ENCODE data around the gene FER. TPM values are rescaled to one million over a fixed set of nuclear protein-coding genes. Genes with fewer than 3 reads are reported as not detected.

FER gene
- total and polyA plus RNA-seq, 2 of the 13 experiments (the other 11 are each of a cell fraction or from before 2014, with no cell fraction given) = 7.9 to 29.0 TPM

- WGBS (ENCODE audit: low lambda C conversion rate) = 94% methylated on average over 3 of the region's 3 CpGs
- no peak overlapping the region for H3K27ac ChIP-seq (ENCODE audit: extremely low read length, insufficient read depth, low read length)
- FAIRE-seq (no peak), ATAC-seq (no peak), DNase-seq (ENCODE audit: low spot score) (no peak)
- no TSS peak for BruUV-seq (replicated peaks)
- H3K36me3 ChIP-seq (replicated peaks in 1 of 2; ENCODE audit: control insufficient read depth in 1 of 2, insufficient read depth in 2 of 2, low read length in 2 of 2) = no peaks in the 10 kb centered on the region
- H3K9ac ChIP-seq (ENCODE audit: insufficient read depth, low read depth, low read length) = no peak overlapping the region
- H3K4me1 ChIP-seq (ENCODE audit: insufficient read depth, low read length) = no peaks in the 10 kb centered on the region
- CTCF ChIA-PET (ENCODE audit: low intra/inter-chr PET ratio, low total read pairs) = no interaction called here
- POLR2A ChIA-PET = no interaction called here
- TF ChIP-seq ZFP1 (CRISPR knock-in tag; IDR thresholded peaks at IDR 0.05) (no peak), ZNF329 (CRISPR knock-in tag; IDR thresholded peaks at IDR 0.05; ENCODE audit: low read depth) (no peak), NFE2L2 (IDR thresholded peaks at IDR 0.05; ENCODE audit: low read length) (no peak), FOXO1 (CRISPR knock-in tag; IDR thresholded peaks at IDR 0.05) (no peak)
- TF ChIP-seq, protein P1, sequence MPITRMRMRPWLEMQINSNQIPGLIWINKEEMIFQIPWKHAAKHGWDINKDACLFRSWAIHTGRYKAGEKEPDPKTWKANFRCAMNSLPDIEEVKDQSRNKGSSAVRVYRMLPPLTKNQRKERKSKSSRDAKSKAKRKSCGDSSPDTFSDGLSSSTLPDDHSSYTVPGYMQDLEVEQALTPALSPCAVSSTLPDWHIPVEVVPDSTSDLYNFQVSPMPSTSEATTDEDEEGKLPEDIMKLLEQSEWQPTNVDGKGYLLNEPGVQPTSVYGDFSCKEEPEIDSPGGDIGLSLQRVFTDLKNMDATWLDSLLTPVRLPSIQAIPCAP (CRISPR knock-in tag; IDR thresholded peaks at IDR 0.05; ENCODE audit: low read depth) = no peak
- TF ChIP-seq, protein P2, sequence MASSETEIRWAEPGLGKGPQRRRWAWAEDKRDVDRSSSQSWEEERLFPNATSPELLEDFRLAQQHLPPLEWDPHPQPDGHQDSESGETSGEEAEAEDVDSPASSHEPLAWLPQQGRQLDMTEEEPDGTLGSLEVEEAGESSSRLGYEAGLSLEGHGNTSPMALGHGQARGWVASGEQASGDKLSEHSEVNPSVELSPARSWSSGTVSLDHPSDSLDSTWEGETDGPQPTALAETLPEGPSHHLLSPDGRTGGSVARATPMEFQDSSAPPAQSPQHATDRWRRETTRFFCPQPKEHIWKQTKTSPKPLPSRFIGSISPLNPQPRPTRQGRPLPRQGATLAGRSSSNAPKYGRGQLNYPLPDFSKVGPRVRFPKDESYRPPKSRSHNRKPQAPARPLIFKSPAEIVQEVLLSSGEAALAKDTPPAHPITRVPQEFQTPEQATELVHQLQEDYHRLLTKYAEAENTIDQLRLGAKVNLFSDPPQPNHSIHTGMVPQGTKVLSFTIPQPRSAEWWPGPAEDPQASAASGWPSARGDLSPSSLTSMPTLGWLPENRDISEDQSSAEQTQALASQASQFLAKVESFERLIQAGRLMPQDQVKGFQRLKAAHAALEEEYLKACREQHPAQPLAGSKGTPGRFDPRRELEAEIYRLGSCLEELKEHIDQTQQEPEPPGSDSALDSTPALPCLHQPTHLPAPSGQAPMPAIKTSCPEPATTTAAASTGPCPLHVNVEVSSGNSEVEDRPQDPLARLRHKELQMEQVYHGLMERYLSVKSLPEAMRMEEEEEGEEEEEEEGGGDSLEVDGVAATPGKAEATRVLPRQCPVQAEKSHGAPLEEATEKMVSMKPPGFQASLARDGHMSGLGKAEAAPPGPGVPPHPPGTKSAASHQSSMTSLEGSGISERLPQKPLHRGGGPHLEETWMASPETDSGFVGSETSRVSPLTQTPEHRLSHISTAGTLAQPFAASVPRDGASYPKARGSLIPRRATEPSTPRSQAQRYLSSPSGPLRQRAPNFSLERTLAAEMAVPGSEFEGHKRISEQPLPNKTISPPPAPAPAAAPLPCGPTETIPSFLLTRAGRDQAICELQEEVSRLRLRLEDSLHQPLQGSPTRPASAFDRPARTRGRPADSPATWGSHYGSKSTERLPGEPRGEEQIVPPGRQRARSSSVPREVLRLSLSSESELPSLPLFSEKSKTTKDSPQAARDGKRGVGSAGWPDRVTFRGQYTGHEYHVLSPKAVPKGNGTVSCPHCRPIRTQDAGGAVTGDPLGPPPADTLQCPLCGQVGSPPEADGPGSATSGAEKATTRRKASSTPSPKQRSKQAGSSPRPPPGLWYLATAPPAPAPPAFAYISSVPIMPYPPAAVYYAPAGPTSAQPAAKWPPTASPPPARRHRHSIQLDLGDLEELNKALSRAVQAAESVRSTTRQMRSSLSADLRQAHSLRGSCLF (CRISPR knock-in tag; IDR thresholded peaks at IDR 0.05; ENCODE audit: borderline replicate concordance) = no peak
- H3K79me2 ChIP-seq (ENCODE audit: insufficient read depth, low read length) = no peaks in the 10 kb centered on the region
- no peak overlapping the region for H3K4me2 ChIP-seq (ENCODE audit: low read depth, low read length)
- in situ Hi-C loops (cut with HindIII; ENCODE audit: extremely low pct_ligation_motif_present, low pct_unique_long_range_greater_than_20kb) = no loop called here
- no peaks in the 10 kb centered on the region for H3K27me3 ChIP-seq (ENCODE audit: control insufficient read depth in 1 of 2, insufficient read depth in 2 of 2, low read length in 2 of 2)
- intact Hi-C loops (cut with micrococcal nuclease; ENCODE audit: unreplicated experiment) = no loop called here
- peaks cover 3% of the 10 kb centered on the region; the same call in 1 of the 2 replicates for H3K9me3 ChIP-seq (ENCODE audit: low read length)
- no peaks in the 10 kb centered on the region for H4K20me1 ChIP-seq (ENCODE audit: insufficient read depth, low read length)
- no peak overlapping the region for H3K4me3 ChIP-seq (replicated peaks in 1 of 3; ENCODE audit: insufficient read depth in 1 of 3, low read depth in 2 of 3, low read length in 3 of 3)
- H2AFZ ChIP-seq (ENCODE audit: low read length) = no peak overlapping the region
Observed at GRCh38 chr5:108813673-108814072, 66.0 kb downstream of the FER start.

Measured in HepG2 (cell line).